WTC11 (cell line): ENCODE measurements around the gene SMAP1. TPM values are rescaled to one million over a fixed set of nuclear protein-coding genes. Genes with fewer than 3 reads are reported as not detected.

Experiments used
- ATAC-seq: fragments of 200-7000 bp; cut with Tn5 transposase; 2 replicates; pipeline ENCODE4 v1.10.0; 2021; ENCODE audit warnings: mild to moderate bottlenecking, moderate library complexity
- CTCF ChIA-PET: fragments of 300-600 bp; sonication (Branson Sonifier 250); formaldehyde crosslinking; loops from one replicate; lab custom pipeline; 2021; ENCODE audit warnings: antibody characterized with exemption; lab: Charles Lee
- POLR2A ChIA-PET: fragments of 350-600 bp; sonication (Branson Sonifier 250); formaldehyde crosslinking; loops from one replicate; lab custom pipeline; 2021; ENCODE audit warnings: antibody characterized with exemption; lab: Charles Lee
- DNase-seq: peaks from one replicate; pipeline ENCODE4 v3.0.0; 2021; ENCODE audit warnings: low spot score
- H3K27ac Mint-ChIP-seq: 2 replicates; pipeline ENCODE4 v1.8.0; 2021; ENCODE audit warnings: mixed read lengths
- H3K27me3 Mint-ChIP-seq: 2 replicates; pipeline ENCODE4 v1.8.0; 2021; ENCODE audit warnings: low read depth, mild to moderate bottlenecking, moderate library complexity, mixed read lengths
- H3K36me3 Mint-ChIP-seq: 2 replicates; pipeline ENCODE4 v1.8.0; 2021; ENCODE audit warnings: mixed read lengths
- H3K4me1 Mint-ChIP-seq: 2 replicates; pipeline ENCODE4 v1.8.0; 2022; ENCODE audit warnings: mixed read lengths
- H3K4me3 Mint-ChIP-seq: 2 replicates; pipeline ENCODE4 v1.8.0; 2021; ENCODE audit warnings: mild to moderate bottlenecking, moderate library complexity, mixed read lengths
- H3K9me3 Mint-ChIP-seq: 2 replicates; pipeline ENCODE4 v1.8.0; 2021; ENCODE audit warnings: mixed read lengths
- ESRRA ChIP-seq: sonication (generic); formaldehyde crosslinking; IDR thresholded peaks from 2 replicates; pipeline ENCODE4 v1.8.1; 2022; ENCODE audit warnings: mild to moderate bottlenecking, missing genetic modification reagents, borderline replicate concordance
- FOXK1 ChIP-seq: sonication (generic); formaldehyde crosslinking; IDR thresholded peaks from 2 replicates; pipeline ENCODE4 v1.8.0; 2022; ENCODE audit warnings: mild to moderate bottlenecking, moderate library complexity, missing genetic modification reagents
- MXD4 ChIP-seq: fragments of 250-450 bp; sonication (Bioruptor Pico); IDR thresholded peaks from 2 replicates; pipeline ENCODE4 v1.8.0; 2021; ENCODE audit warnings: mild to moderate bottlenecking, moderate library complexity, borderline replicate concordance
- SP1 ChIP-seq: sonication (generic); formaldehyde crosslinking; conservative IDR thresholded peaks from 2 replicates; pipeline ENCODE4 v1.8.1; 2022; ENCODE audit warnings: missing genetic modification reagents
- TCF7 ChIP-seq: sonication (generic); formaldehyde crosslinking; IDR thresholded peaks from 2 replicates; pipeline ENCODE4 v1.8.0; 2022; ENCODE audit warnings: mild to moderate bottlenecking, low read depth, missing genetic modification reagents, moderate library complexity
- TEAD1 ChIP-seq: sonication (generic); formaldehyde crosslinking; IDR thresholded peaks from 2 replicates; pipeline ENCODE4 v1.8.0; 2022; ENCODE audit warnings: mild to moderate bottlenecking, missing genetic modification reagents
- ZNF121 ChIP-seq: sonication (generic); formaldehyde crosslinking; IDR thresholded peaks from 2 replicates; pipeline ENCODE4 v1.8.0; 2023; ENCODE audit warnings: missing genetic modification reagents
- ZNF396 ChIP-seq: fragments of 250-450 bp; sonication (Bioruptor Pico); IDR thresholded peaks from 2 replicates; pipeline ENCODE4 v1.8.0; 2021; ENCODE audit warnings: mild to moderate bottlenecking, moderate library complexity, borderline replicate concordance
- total RNA-seq: library from RNA; stranded (reverse); gene quantifications from 3 replicates; pipeline ENCODE4 v1.2.3, GENCODE V29; 2021
- TF ChIP-seq, protein P1 (sequence below): sonication (generic); formaldehyde crosslinking; IDR thresholded peaks from 2 replicates; pipeline ENCODE4 v1.8.1; 2023; ENCODE audit warnings: mild to moderate bottlenecking, missing genetic modification reagents, moderate library complexity
- TF ChIP-seq, protein P2 (sequence below): sonication (generic); formaldehyde crosslinking; IDR thresholded peaks from 2 replicates; pipeline ENCODE4 v1.8.0; 2022; ENCODE audit warnings: mild to moderate bottlenecking, missing genetic modification reagents
- TF ChIP-seq, protein P3 (sequence below): sonication (generic); formaldehyde crosslinking; conservative IDR thresholded peaks from 2 replicates; pipeline ENCODE4 v1.8.1; 2022; ENCODE audit warnings: mild to moderate bottlenecking, missing genetic modification reagents
- TF ChIP-seq, protein P4 (sequence below): sonication (generic); formaldehyde crosslinking; IDR thresholded peaks from 2 replicates; pipeline ENCODE4 v1.8.0; 2022; ENCODE audit warnings: missing genetic modification reagents
- TF ChIP-seq, protein P5 (sequence below): fragments of 250-450 bp; sonication (Bioruptor Pico); IDR thresholded peaks from 2 replicates; pipeline ENCODE4 v2.1.2; 2022; ENCODE audit warnings: mild to moderate bottlenecking, moderate library complexity
- TF ChIP-seq, protein P6 (sequence below): sonication (generic); formaldehyde crosslinking; IDR thresholded peaks from 2 replicates; pipeline ENCODE4 v1.8.1; 2023; ENCODE audit warnings: mild to moderate bottlenecking, moderate library complexity, missing genetic modification reagents

The SMAP1 gene
- total RNA-seq, 1 experiment from 2014 or later, result 29.0 TPM

DNA sequence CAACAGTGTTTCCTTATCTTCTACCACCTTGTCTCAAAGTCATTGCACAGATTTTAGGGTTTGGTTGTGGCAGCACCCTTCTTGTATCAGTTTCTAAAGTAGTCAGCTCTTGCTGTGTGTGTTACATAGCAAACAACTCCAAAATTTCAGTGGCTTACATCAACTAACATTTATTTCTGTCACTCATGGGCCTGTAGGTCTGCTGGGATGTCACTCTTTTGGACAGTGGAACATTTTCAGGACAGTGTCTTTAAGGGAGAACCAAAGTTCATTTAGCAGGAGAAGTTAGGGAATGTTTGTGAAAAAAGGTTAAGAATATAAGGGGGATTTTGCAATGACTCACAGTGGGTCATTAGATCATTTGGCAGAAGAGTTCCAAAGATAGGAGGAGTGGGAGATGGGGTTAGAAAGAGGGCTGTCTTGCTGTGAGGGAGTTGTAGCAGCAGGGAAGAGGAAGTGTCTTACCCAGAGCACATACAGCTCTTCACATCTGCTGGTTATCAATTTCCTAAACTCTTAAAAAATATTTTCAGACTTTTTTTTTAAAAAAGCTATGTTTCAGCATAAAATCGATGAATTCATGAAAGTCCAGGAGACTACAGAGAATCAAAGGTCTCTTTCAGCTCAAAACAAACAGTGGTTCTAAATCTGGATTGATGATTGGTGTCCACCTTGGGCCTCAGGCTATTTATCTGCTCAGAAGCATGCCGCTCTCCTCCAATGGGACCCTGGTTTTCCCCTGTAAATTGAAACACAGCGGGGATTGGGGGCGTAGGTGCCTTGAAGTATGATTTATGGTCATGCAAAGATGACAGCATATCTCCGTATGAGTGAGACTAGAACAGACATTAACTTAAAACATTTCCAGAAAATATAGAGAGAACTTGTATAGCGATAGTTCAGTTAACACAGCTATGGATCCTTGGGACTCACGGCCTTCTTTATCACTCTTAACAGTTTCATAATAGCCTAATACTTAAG is 171.9 kb downstream of the SMAP1 start (continued):
- TF ChIP-seq TEAD1 (CRISPR knock-in tag) (no peak), SP1 (CRISPR knock-in tag) (no peak)
- TF ChIP-seq, protein P1, sequence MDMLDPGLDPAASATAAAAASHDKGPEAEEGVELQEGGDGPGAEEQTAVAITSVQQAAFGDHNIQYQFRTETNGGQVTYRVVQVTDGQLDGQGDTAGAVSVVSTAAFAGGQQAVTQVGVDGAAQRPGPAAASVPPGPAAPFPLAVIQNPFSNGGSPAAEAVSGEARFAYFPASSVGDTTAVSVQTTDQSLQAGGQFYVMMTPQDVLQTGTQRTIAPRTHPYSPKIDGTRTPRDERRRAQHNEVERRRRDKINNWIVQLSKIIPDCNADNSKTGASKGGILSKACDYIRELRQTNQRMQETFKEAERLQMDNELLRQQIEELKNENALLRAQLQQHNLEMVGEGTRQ (CRISPR knock-in tag), result no peak
- TF ChIP-seq, protein P2, sequence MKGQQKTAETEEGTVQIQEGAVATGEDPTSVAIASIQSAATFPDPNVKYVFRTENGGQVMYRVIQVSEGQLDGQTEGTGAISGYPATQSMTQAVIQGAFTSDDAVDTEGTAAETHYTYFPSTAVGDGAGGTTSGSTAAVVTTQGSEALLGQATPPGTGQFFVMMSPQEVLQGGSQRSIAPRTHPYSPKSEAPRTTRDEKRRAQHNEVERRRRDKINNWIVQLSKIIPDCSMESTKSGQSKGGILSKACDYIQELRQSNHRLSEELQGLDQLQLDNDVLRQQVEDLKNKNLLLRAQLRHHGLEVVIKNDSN (CRISPR knock-in tag), result no peak

DNA sequence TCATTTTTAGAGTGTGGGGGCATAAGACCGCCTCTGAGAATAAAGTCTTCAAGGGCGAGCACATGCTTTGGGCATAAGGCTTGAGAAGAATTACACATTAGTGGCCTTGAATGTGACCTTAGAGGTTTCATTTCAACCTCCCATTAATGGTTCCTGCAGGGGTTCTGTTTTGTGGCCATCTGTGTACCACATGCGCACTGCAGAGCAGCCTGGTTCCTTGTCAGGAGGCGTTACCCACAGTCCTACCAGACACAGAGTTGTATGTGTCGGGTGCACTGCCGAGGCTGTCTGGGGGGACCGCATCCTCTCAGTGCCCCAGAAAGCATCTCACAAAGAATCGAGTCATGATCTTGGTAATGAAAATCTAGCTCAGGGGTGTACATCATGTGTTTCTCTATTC is 173.4 kb downstream of the SMAP1 start:
- ATAC-seq, result no peak
- Mint-ChIP-seq H3K4me3 (no peak overlapping the region), H3K36me3 (peaks cover under 1% of the 10 kb centered on the region; the same call in 1 of the 2 replicates), H3K4me1 (no peaks in the 10 kb centered on the region; the same call in none of the 2 replicates), H3K9me3 (peaks cover under 1% of the 10 kb centered on the region; the same call in 1 of the 2 replicates), H3K27me3 (no peaks in the 10 kb centered on the region), H3K27ac (no peak overlapping the region)
- no peak for DNase-seq
- ChIA-PET CTCF (interaction anchor here (1.5 kb wide), 1 partner anchor 321 kb away, joined by 3 read pairs; no protein-coding TSS in a partner anchor), POLR2A (no interaction called here)
- no peak for TF ChIP-seq FOXK1 (CRISPR knock-in tag)
- no peak for TF ChIP-seq TCF7 (CRISPR knock-in tag)
- TF ChIP-seq, protein P3, sequence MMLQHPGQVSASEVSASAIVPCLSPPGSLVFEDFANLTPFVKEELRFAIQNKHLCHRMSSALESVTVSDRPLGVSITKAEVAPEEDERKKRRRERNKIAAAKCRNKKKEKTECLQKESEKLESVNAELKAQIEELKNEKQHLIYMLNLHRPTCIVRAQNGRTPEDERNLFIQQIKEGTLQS (CRISPR knock-in tag), result no peak
- TF ChIP-seq ZNF396 (CRISPR knock-in tag), result no peak
- TF ChIP-seq, protein P4, sequence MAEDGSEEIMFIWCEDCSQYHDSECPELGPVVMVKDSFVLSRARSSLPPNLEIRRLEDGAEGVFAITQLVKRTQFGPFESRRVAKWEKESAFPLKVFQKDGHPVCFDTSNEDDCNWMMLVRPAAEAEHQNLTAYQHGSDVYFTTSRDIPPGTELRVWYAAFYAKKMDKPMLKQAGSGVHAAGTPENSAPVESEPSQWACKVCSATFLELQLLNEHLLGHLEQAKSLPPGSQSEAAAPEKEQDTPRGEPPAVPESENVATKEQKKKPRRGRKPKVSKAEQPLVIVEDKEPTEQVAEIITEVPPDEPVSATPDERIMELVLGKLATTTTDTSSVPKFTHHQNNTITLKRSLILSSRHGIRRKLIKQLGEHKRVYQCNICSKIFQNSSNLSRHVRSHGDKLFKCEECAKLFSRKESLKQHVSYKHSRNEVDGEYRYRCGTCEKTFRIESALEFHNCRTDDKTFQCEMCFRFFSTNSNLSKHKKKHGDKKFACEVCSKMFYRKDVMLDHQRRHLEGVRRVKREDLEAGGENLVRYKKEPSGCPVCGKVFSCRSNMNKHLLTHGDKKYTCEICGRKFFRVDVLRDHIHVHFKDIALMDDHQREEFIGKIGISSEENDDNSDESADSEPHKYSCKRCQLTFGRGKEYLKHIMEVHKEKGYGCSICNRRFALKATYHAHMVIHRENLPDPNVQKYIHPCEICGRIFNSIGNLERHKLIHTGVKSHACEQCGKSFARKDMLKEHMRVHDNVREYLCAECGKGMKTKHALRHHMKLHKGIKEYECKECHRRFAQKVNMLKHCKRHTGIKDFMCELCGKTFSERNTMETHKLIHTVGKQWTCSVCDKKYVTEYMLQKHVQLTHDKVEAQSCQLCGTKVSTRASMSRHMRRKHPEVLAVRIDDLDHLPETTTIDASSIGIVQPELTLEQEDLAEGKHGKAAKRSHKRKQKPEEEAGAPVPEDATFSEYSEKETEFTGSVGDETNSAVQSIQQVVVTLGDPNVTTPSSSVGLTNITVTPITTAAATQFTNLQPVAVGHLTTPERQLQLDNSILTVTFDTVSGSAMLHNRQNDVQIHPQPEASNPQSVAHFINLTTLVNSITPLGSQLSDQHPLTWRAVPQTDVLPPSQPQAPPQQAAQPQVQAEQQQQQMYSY (CRISPR knock-in tag), result no peak
- no peak for TF ChIP-seq ZNF121 (CRISPR knock-in tag)
- TF ChIP-seq, protein P5, sequence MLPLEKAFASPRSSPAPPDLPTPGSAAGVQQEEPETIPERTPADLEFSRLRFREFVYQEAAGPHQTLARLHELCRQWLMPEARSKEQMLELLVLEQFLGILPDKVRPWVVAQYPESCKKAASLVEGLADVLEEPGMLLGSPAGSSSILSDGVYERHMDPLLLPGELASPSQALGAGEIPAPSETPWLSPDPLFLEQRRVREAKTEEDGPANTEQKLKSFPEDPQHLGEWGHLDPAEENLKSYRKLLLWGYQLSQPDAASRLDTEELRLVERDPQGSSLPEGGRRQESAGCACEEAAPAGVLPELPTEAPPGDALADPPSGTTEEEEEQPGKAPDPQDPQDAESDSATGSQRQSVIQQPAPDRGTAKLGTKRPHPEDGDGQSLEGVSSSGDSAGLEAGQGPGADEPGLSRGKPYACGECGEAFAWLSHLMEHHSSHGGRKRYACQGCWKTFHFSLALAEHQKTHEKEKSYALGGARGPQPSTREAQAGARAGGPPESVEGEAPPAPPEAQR, result no peak
- no peak for TF ChIP-seq MXD4 (CRISPR knock-in tag)
- no peak for TF ChIP-seq ESRRA
- TF ChIP-seq, protein P6, sequence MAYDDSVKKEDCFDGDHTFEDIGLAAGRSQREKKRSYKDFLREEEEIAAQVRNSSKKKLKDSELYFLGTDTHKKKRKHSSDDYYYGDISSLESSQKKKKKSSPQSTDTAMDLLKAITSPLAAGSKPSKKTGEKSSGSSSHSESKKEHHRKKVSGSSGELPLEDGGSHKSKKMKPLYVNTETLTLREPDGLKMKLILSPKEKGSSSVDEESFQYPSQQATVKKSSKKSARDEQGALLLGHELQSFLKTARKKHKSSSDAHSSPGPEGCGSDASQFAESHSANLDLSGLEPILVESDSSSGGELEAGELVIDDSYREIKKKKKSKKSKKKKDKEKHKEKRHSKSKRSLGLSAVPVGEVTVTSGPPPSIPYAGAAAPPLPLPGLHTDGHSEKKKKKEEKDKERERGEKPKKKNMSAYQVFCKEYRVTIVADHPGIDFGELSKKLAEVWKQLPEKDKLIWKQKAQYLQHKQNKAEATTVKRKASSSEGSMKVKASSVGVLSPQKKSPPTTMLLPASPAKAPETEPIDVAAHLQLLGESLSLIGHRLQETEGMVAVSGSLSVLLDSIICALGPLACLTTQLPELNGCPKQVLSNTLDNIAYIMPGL (CRISPR knock-in tag), result no peak
